ENCODE measurements around the gene APOL1.
"Not testable (repeated sequence)": the region's sequence is repeated elsewhere in the genome, so short reads cannot be mapped to it uniquely, and the experiment has no call there.

Gene APOL1

GRCh38 chr22:36245805-36246356, 7.1 kb upstream of the APOL1 start:
- no peak for FAIRE-seq

GRCh38 chr22:36246718-36247117, 6.2 kb upstream of the APOL1 start:
- no peak for FAIRE-seq

GRCh38 chr22:36247955-36248354, 5.0 kb upstream of the APOL1 start:
- no peak for FAIRE-seq

GRCh38 chr22:36249160-36249559, 3.8 kb upstream of the APOL1 start:
- no peak for FAIRE-seq

- FAIRE-seq, result not testable (repeated sequence)
Observed at GRCh38 chr22:36250292-36250960, 2.5 kb upstream of the APOL1 start.

GRCh38 chr22:36251979-36252608, 839 bp upstream of the APOL1 start:
- not testable (repeated sequence) for FAIRE-seq

- no peak for FAIRE-seq
Observed at GRCh38 chr22:36253523-36254490, 874 bp downstream of the APOL1 start.

GRCh38 chr22:36255572-36255971, 2.6 kb downstream of the APOL1 start:
- FAIRE-seq, result not testable (repeated sequence)

GRCh38 chr22:36256478-36256877, 3.5 kb downstream of the APOL1 start:
- FAIRE-seq, result no peak

GRCh38 chr22:36257308-36257707, 4.4 kb downstream of the APOL1 start:
- FAIRE-seq, result no peak

- FAIRE-seq, result no peak
Observed at GRCh38 chr22:36257948-36258670, 5.2 kb downstream of the APOL1 start.

- FAIRE-seq, result no peak
Observed at GRCh38 chr22:36258701-36259614, 6.0 kb downstream of the APOL1 start.

GRCh38 chr22:36259615-36260300, 6.8 kb downstream of the APOL1 start:
- no peak for FAIRE-seq

GRCh38 chr22:36261675-36262074, 8.7 kb downstream of the APOL1 start:
- FAIRE-seq, result not testable (repeated sequence)

- FAIRE-seq, result not testable (repeated sequence)
Observed at GRCh38 chr22:36262307-36262706, 9.4 kb downstream of the APOL1 start.

- FAIRE-seq, result not testable (repeated sequence)
Observed at GRCh38 chr22:36263216-36263673, 10.3 kb downstream of the APOL1 start.

- FAIRE-seq, result not testable (repeated sequence)
Observed at GRCh38 chr22:36263886-36264664, 11.1 kb downstream of the APOL1 start.

GRCh38 chr22:36267058-36267457, 14.1 kb downstream of the APOL1 start:
- FAIRE-seq, result no peak

- FAIRE-seq, result no peak
Observed at GRCh38 chr22:36267896-36268485, 15.1 kb downstream of the APOL1 start.
